ENCODE measurements around the gene TOP3B.

TOP3B gene

GRCh38 chr22:21984793-21985192, 2.2 kb upstream of the TOP3B start:
- peaks cover 4% of the 10 kb centered on the region for H3K27me3 Mint-ChIP-seq
- DNase-seq (ENCODE audit: low spot score in 2 of 2) (no peak), ATAC-seq (replicated peaks; ENCODE audit: extremely low read depth, poor library complexity, severe bottlenecking) (no peak)
- H3K4me3 Mint-ChIP-seq: no peak overlapping the region
- H3K9me3 Mint-ChIP-seq: no peaks in the 10 kb centered on the region
- H3K4me1 Mint-ChIP-seq: peaks cover 21% of the 10 kb centered on the region
- peaks cover 3% of the 10 kb centered on the region for H3K36me3 Mint-ChIP-seq (ENCODE audit: insufficient read depth)
- no peak overlapping the region for H3K27ac Mint-ChIP-seq (ENCODE audit: low read depth)

- Mint-ChIP-seq H3K4me1 (peaks cover 43% of the 10 kb centered on the region), H3K27ac (ENCODE audit: low read depth) (peak overlapping the region; percentile 74), H3K4me3 (peak overlapping the region; percentile 85), H3K9me3 (no peaks in the 10 kb centered on the region), H3K36me3 (ENCODE audit: insufficient read depth) (peaks cover 5% of the 10 kb centered on the region), H3K27me3 (no peaks in the 10 kb centered on the region)
- ATAC-seq (replicated peaks; ENCODE audit: extremely low read depth, poor library complexity, severe bottlenecking): no peak
- DNase-seq (ENCODE audit: low spot score in 2 of 2): no peak
Observed at GRCh38 chr22:21981874-21982273, 713 bp downstream of the TOP3B start.

GRCh38 chr22:21980547-21980946, 2.0 kb downstream of the TOP3B start:
- ATAC-seq (replicated peaks; ENCODE audit: extremely low read depth, poor library complexity, severe bottlenecking) (no peak), DNase-seq (ENCODE audit: low spot score in 2 of 2) (no peak)
- peaks cover 5% of the 10 kb centered on the region for H3K36me3 Mint-ChIP-seq (ENCODE audit: insufficient read depth)
- H3K27ac Mint-ChIP-seq (ENCODE audit: low read depth): no peak overlapping the region
- peak overlapping the region; percentile 85 for H3K4me3 Mint-ChIP-seq
- H3K4me1 Mint-ChIP-seq: peaks cover 43% of the 10 kb centered on the region
- no peaks in the 10 kb centered on the region for H3K27me3 Mint-ChIP-seq
- no peaks in the 10 kb centered on the region for H3K9me3 Mint-ChIP-seq

- no peak overlapping the region for H3K4me3 Mint-ChIP-seq
- H3K9me3 Mint-ChIP-seq: no peaks in the 10 kb centered on the region
- H3K27me3 Mint-ChIP-seq: no peaks in the 10 kb centered on the region
- H3K4me1 Mint-ChIP-seq: peaks cover 43% of the 10 kb centered on the region
- peaks cover 9% of the 10 kb centered on the region for H3K36me3 Mint-ChIP-seq (ENCODE audit: insufficient read depth)
- no peak for DNase-seq (ENCODE audit: low spot score in 2 of 2)
- no peak overlapping the region for H3K27ac Mint-ChIP-seq (ENCODE audit: low read depth)
- no peak for ATAC-seq (replicated peaks; ENCODE audit: extremely low read depth, poor library complexity, severe bottlenecking)
Observed at GRCh38 chr22:21978564-21979386, 3.8 kb downstream of the TOP3B start.

DNA sequence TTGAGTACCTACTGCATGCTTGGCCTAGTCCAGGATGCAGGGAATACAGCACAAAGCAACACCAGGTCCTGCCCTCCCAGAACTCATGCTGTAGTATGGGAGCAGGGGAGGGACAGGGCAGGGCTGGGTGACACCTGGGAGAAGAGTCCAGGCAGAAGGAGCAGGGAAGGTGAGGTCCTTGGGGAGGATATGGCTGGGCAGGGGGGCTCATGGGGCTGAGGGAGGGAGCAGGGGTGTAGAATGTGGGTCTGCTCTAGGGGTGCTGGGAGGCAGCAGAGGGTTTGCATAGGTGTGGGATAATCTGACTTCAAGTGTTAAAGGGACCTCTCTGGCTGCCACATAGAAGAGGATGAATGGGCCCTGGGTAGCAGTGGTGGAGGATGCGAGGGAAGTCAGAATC, 4.8 kb downstream of the TOP3B start:
- no peaks in the 10 kb centered on the region for H3K27me3 Mint-ChIP-seq
- H3K36me3 Mint-ChIP-seq (ENCODE audit: insufficient read depth): peaks cover 13% of the 10 kb centered on the region
- ATAC-seq (replicated peaks; ENCODE audit: extremely low read depth, poor library complexity, severe bottlenecking) (no peak), DNase-seq (ENCODE audit: low spot score in 2 of 2) (no peak)
- no peaks in the 10 kb centered on the region for H3K9me3 Mint-ChIP-seq
- H3K27ac Mint-ChIP-seq (ENCODE audit: low read depth): no peak overlapping the region
- peaks cover 43% of the 10 kb centered on the region for H3K4me1 Mint-ChIP-seq
- H3K4me3 Mint-ChIP-seq: no peak overlapping the region

DNA sequence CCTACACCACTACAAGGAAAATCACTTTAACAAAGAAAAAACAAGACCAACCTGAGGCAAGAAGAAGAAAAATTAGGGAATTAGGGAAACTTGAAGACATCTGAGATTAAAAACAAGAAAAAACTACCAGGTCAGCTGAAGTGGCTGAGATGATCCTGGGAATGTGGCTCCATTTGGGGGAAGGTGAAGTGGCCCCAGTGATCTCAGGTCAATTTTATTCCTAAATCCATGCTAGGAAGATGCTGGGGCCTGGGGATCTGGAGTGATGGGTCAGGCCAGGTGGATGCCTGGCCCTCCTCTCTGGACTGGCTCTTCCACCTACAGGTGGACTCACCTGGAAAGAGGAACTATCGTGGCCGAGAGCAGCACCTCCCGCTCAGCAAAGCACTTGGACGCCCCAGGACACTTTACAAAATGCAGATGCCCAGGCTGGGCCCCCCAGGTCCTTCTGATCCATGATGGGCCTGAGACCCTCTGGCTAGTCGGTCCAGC, 6.7 kb downstream of the TOP3B start:
- DNase-seq (ENCODE audit: low spot score in 2 of 2): no peak
- Mint-ChIP-seq H3K27me3 (no peaks in the 10 kb centered on the region), H3K9me3 (no peaks in the 10 kb centered on the region), H3K4me3 (no peak overlapping the region), H3K4me1 (peaks cover 33% of the 10 kb centered on the region), H3K27ac (ENCODE audit: low read depth) (no peak overlapping the region), H3K36me3 (ENCODE audit: insufficient read depth) (peaks cover 14% of the 10 kb centered on the region)
- no peak for ATAC-seq (replicated peaks; ENCODE audit: extremely low read depth, poor library complexity, severe bottlenecking)

- DNase-seq (ENCODE audit: low spot score in 2 of 2) (no peak), ATAC-seq (replicated peaks; ENCODE audit: extremely low read depth, poor library complexity, severe bottlenecking) (no peak)
- H3K27me3 Mint-ChIP-seq: no peaks in the 10 kb centered on the region
- no peak overlapping the region for H3K4me3 Mint-ChIP-seq
- H3K36me3 Mint-ChIP-seq (ENCODE audit: insufficient read depth): peaks cover 14% of the 10 kb centered on the region
- H3K27ac Mint-ChIP-seq (ENCODE audit: low read depth): no peak overlapping the region
- H3K9me3 Mint-ChIP-seq: no peaks in the 10 kb centered on the region
- H3K4me1 Mint-ChIP-seq: peaks cover 27% of the 10 kb centered on the region
Observed at GRCh38 chr22:21975273-21975672, 7.3 kb downstream of the TOP3B start.

- Mint-ChIP-seq H3K36me3 (ENCODE audit: insufficient read depth) (peaks cover 16% of the 10 kb centered on the region), H3K4me1 (peaks cover 20% of the 10 kb centered on the region)
Observed at GRCh38 chr22:21974058-21974649, 8.4 kb downstream of the TOP3B start.

GRCh38 chr22:21972806-21973205, 9.8 kb downstream of the TOP3B start:
- DNase-seq (ENCODE audit: low spot score in 2 of 2) (no peak), ATAC-seq (replicated peaks; ENCODE audit: extremely low read depth, poor library complexity, severe bottlenecking) (no peak)
- peaks cover 21% of the 10 kb centered on the region for H3K36me3 Mint-ChIP-seq (ENCODE audit: insufficient read depth)
- H3K4me3 Mint-ChIP-seq: no peak overlapping the region
- no peaks in the 10 kb centered on the region for H3K9me3 Mint-ChIP-seq
- H3K27me3 Mint-ChIP-seq: no peaks in the 10 kb centered on the region
- peaks cover 6% of the 10 kb centered on the region for H3K4me1 Mint-ChIP-seq
- no peak overlapping the region for H3K27ac Mint-ChIP-seq (ENCODE audit: low read depth)

More at GRCh38 chr22:21974058-21974649, 8.4 kb downstream of the TOP3B start:
- H3K4me3 Mint-ChIP-seq: no peak overlapping the region
- no peaks in the 10 kb centered on the region for H3K9me3 Mint-ChIP-seq
- no peak overlapping the region for H3K27ac Mint-ChIP-seq (ENCODE audit: low read depth)
- DNase-seq (ENCODE audit: low spot score in 2 of 2) (no peak), ATAC-seq (replicated peaks; ENCODE audit: extremely low read depth, poor library complexity, severe bottlenecking) (no peak)
- no peaks in the 10 kb centered on the region for H3K27me3 Mint-ChIP-seq

DNA sequence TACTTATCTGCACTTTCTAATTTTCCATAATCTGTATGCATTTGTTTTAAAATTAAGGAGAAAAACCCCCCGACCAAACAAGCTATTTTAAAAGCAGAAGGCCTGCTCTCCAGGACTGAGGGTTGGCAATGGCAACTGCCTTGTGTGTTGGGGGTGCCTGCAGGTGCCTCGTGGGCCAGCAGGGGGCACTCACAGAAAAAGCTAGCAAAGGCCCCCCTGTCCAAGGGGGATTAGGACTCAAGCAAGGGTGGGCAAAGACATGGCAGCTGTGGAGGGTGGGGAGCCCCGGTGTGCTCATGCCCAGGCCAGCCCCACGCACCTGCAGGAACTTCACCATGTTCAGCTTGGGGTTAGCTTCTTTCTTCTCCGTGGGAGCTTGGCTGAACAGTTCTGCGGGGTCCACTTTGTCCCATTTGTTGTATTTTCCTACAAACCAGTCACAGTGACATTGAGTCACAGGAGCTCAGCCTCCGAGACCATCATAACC, 10.3 kb downstream of the TOP3B start:
- H3K27me3 Mint-ChIP-seq: no peaks in the 10 kb centered on the region
- no peaks in the 10 kb centered on the region for H3K9me3 Mint-ChIP-seq
- H3K36me3 Mint-ChIP-seq (ENCODE audit: insufficient read depth): peaks cover 21% of the 10 kb centered on the region
- no peak overlapping the region for H3K4me3 Mint-ChIP-seq
- H3K27ac Mint-ChIP-seq (ENCODE audit: low read depth): no peak overlapping the region
- ATAC-seq (replicated peaks; ENCODE audit: extremely low read depth, poor library complexity, severe bottlenecking) (no peak), DNase-seq (ENCODE audit: low spot score in 2 of 2) (peak; percentile 30 to 36)
- peaks cover 2% of the 10 kb centered on the region for H3K4me1 Mint-ChIP-seq

GRCh38 chr22:21971858-21972275, 10.7 kb downstream of the TOP3B start:
- Mint-ChIP-seq H3K4me1 (no peaks in the 10 kb centered on the region), H3K4me3 (no peak overlapping the region), H3K9me3 (no peaks in the 10 kb centered on the region), H3K27ac (ENCODE audit: low read depth) (no peak overlapping the region), H3K27me3 (no peaks in the 10 kb centered on the region), H3K36me3 (ENCODE audit: insufficient read depth) (peaks cover 24% of the 10 kb centered on the region)
- DNase-seq (ENCODE audit: low spot score in 2 of 2): no peak
- ATAC-seq (replicated peaks; ENCODE audit: extremely low read depth, poor library complexity, severe bottlenecking): no peak

DNA sequence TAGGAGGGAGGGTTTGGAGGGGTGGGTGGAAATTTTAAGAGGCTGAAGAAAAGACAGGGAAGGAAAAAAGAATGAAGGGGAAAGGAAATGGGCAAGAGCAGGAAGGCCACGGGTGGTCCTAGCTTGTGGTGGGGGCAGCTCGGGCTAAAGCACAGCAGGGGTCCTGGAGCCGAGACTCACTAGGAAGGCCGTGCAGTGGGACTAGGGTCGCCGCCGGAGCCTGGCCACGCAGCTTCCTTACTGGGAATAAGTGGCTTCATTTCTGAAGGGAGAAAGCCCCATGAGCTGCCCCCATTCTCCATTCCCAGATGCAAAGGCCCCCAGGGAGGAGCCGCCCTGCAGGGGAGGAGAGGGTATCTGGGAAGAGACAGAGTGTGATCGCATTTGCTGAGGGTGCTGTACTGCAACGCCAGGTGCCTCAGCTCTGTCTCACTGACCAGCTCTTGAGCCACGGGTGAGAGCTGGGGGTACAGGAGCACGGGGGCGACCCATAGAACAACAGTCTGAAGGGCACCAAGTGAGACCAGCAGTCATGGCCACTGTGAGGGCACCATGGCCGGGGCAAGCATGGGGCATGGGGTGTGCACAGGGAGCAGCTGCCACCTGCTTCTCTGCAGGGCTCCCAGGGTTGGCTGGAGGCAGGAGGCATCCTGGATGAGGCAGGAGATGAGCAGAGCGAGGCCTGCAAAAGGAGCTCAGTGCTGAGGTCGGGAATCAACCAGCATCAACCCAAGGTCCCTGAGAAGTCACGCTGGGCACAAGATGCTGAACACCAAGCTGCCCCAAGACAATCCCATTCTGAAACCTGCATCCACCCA, 11.6 kb downstream of the TOP3B start:
- ATAC-seq (replicated peaks; ENCODE audit: extremely low read depth, poor library complexity, severe bottlenecking): no peak
- Mint-ChIP-seq H3K9me3 (no peaks in the 10 kb centered on the region), H3K27ac (ENCODE audit: low read depth) (no peak overlapping the region), H3K27me3 (no peaks in the 10 kb centered on the region), H3K36me3 (ENCODE audit: insufficient read depth) (peaks cover 25% of the 10 kb centered on the region), H3K4me1 (no peaks in the 10 kb centered on the region), H3K4me3 (no peak overlapping the region)
- DNase-seq (ENCODE audit: low spot score in 2 of 2): no peak

Data from central memory CD8-positive, alpha-beta T cell (primary cell).